ENCODE measurements around the gene TNS1.

GRCh38 chr2:218013289-218013688 is 10.5 kb upstream of the TNS1 start:
- no peak for TF ChIP-seq CTCF (IDR thresholded peaks at IDR 0.05)
- TF ChIP-seq POLR2A (IDR thresholded peaks at IDR 0.05), result no peak

Measured in thyroid gland (tissue), 4 donors.